HG03520 (cell line): ENCODE data around the gene ADAMTSL2.
"Not testable (repeated sequence)": the region's sequence is repeated elsewhere in the genome, so short reads cannot be mapped to it uniquely, and the experiment has no call there.

ENCODE experiments used
- ATAC-seq: cut with Tn5 transposase; IDR thresholded peaks from one replicate; pipeline ENCODE4 v1.9.1; 2021; ENCODE audit warnings: mild to moderate bottlenecking, moderate library complexity; ENCODE audit not compliant: unreplicated experiment

The ADAMTSL2 gene

GRCh38 chr9:133553973-133554713 lies 19.6 kb downstream of the ADAMTSL2 start:
- no peak for ATAC-seq

GRCh38 chr9:133554729-133555128 lies 20.2 kb downstream of the ADAMTSL2 start:
- no peak for ATAC-seq

GRCh38 chr9:133556354-133556753 lies 21.9 kb downstream of the ADAMTSL2 start:
- ATAC-seq = no peak

GRCh38 chr9:133557581-133557980 lies 23.1 kb downstream of the ADAMTSL2 start:
- no peak for ATAC-seq

- no peak for ATAC-seq
These were observed 24.0 kb downstream of the ADAMTSL2 start for GRCh38 chr9:133558191-133559126.

GRCh38 chr9:133560311-133560710 lies 25.8 kb downstream of the ADAMTSL2 start:
- no peak for ATAC-seq

- no peak for ATAC-seq
These were observed 26.4 kb downstream of the ADAMTSL2 start for GRCh38 chr9:133560944-133561343.

GRCh38 chr9:133561976-133562554 lies 27.6 kb downstream of the ADAMTSL2 start:
- no peak for ATAC-seq

- no peak for ATAC-seq
These were observed 28.2 kb downstream of the ADAMTSL2 start for GRCh38 chr9:133562611-133563290.

- ATAC-seq = no peak
These were observed 28.8 kb downstream of the ADAMTSL2 start for GRCh38 chr9:133563291-133563796.

GRCh38 chr9:133563814-133564213 lies 29.3 kb downstream of the ADAMTSL2 start:
- ATAC-seq = not testable (repeated sequence)

- no peak for ATAC-seq
These were observed 30.1 kb downstream of the ADAMTSL2 start for GRCh38 chr9:133564451-133565116.

GRCh38 chr9:133566382-133566781 lies 31.9 kb downstream of the ADAMTSL2 start:
- no peak for ATAC-seq

GRCh38 chr9:133566817-133567216 lies 32.3 kb downstream of the ADAMTSL2 start:
- no peak for ATAC-seq

GRCh38 chr9:133568186-133568585 lies 33.7 kb downstream of the ADAMTSL2 start:
- no peak for ATAC-seq

GRCh38 chr9:133569121-133569785 lies 34.7 kb downstream of the ADAMTSL2 start:
- no peak for ATAC-seq

- no peak for ATAC-seq
These were observed 35.6 kb downstream of the ADAMTSL2 start for GRCh38 chr9:133569891-133570690.

- no peak for ATAC-seq
These were observed 36.2 kb downstream of the ADAMTSL2 start for GRCh38 chr9:133570691-133571080.

- no peak for ATAC-seq
These were observed 36.9 kb downstream of the ADAMTSL2 start for GRCh38 chr9:133571391-133571890.
